Lower leg skin (tissue), 4 donors: Measurements from ENCODE around the gene DAPP1. TPM values are rescaled to one million over a fixed set of nuclear protein-coding genes. Genes with fewer than 3 reads are reported as not detected.

Experiments
- DNase-seq, 2 donors: peaks; one replicate each; pipeline ENCODE4 v3.0.0-alpha.2; 2019; ENCODE audit warnings: low spot score in 2 of 2
- H3K4me3 ChIP-seq: fragments of 200-600 bp; sonication (generic); 2 replicates; pipeline ENCODE4 v1.5.1; 2017; ENCODE audit warnings: mild to moderate bottlenecking, low read depth; ENCODE audit not compliant: poor library complexity, severe bottlenecking
- CTCF ChIP-seq, 3 donors: fragments of 450-650 bp; IDR thresholded peaks; one replicate each; pipeline ENCODE4 v1.5.1; 2016; ENCODE audit warnings: antibody characterized with exemption in 3 of 3, mild to moderate bottlenecking in 3 of 3, moderate library complexity in 2 of 3
- POLR2A ChIP-seq, 2 donors: fragments of 450-650 bp; IDR thresholded peaks; one replicate each; pipeline ENCODE4 v1.6.1; 2016 to 2017; ENCODE audit warnings: antibody characterized with exemption in 2 of 2, mild to moderate bottlenecking in 1 of 2, moderate library complexity in 1 of 2
- WGBS, 2 donors: methylation state at CpG; one replicate each; pipeline ENCODE4 v1.1.5; 2018; 5-methylcytosine and 5-hydroxymethylcytosine counted together
- intact Hi-C: fragments of 100-400 bp; cut with DNase I; formaldehyde crosslinking; loops from one replicate; pipeline ENCODE4 v1.15.0; 2023; ENCODE audit warnings: low total_unique reads
- total RNA-seq, 4 donors: library from RNA; depleted of rRNA; stranded (reverse); fragments of >200 nt; gene quantifications; one replicate each; pipeline ENCODE4 v1.1.0, GENCODE V29; 2016

DAPP1 gene
- total RNA-seq, 4 donors from 2014 or later = 24.5 to 37.7 (median 34.2) TPM

GRCh38 chr4:99852199-99852749 is 35.6 kb downstream of the DAPP1 start:
- no peak overlapping the region for H3K4me3 ChIP-seq
- no peak for DNase-seq
- intact Hi-C loops = no loop called here
- WGBS, 2 donors = 84 to 89% methylated on average over 3 of the region's 3 CpGs
- TF ChIP-seq CTCF (IDR thresholded peaks at IDR 0.05) = no peak
- no peak for TF ChIP-seq POLR2A (IDR thresholded peaks at IDR 0.05)

- TF ChIP-seq CTCF (IDR thresholded peaks at IDR 0.05) (no peak), POLR2A (IDR thresholded peaks at IDR 0.05) (no peak)
- WGBS, 2 donors = 86 to 88% methylated on average over 3 of the region's 3 CpGs
- intact Hi-C loops = no loop called here
- no peak for DNase-seq
- H3K4me3 ChIP-seq = no peak overlapping the region
These were observed 36.6 kb downstream of the DAPP1 start for GRCh38 chr4:99853190-99853589.

- TF ChIP-seq CTCF (IDR thresholded peaks at IDR 0.05) = no peak
- TF ChIP-seq POLR2A (IDR thresholded peaks at IDR 0.05) = no peak
- no peak overlapping the region for H3K4me3 ChIP-seq
- intact Hi-C loops = no loop called here
- WGBS, 2 donors = 64 to 80% methylated on average over 1 of the region's 1 CpG
- no peak for DNase-seq
These were observed 37.4 kb downstream of the DAPP1 start for GRCh38 chr4:99853999-99854398.

- WGBS, 2 donors = 72 to 79% methylated on average over 1 of the region's 1 CpG
- H3K4me3 ChIP-seq = no peak overlapping the region
- no peak for TF ChIP-seq CTCF (IDR thresholded peaks at IDR 0.05)
- no peak for TF ChIP-seq POLR2A (IDR thresholded peaks at IDR 0.05)
- DNase-seq = no peak
- intact Hi-C loops = no loop called here
These were observed 39.1 kb downstream of the DAPP1 start for GRCh38 chr4:99855678-99856077.

- no peak overlapping the region for H3K4me3 ChIP-seq
- no peak for DNase-seq
- intact Hi-C loops = no loop called here
- no peak for TF ChIP-seq CTCF (IDR thresholded peaks at IDR 0.05)
- 58 to 63% methylated on average over 1 of the region's 1 CpG for WGBS, 2 donors
These were observed 39.5 kb downstream of the DAPP1 start for GRCh38 chr4:99856166-99856565.

- intact Hi-C loops = no loop called here
- no peak overlapping the region for H3K4me3 ChIP-seq
- TF ChIP-seq CTCF (IDR thresholded peaks at IDR 0.05) (no peak), POLR2A (IDR thresholded peaks at IDR 0.05) (no peak)
- 49 to 54% methylated on average over 3 of the region's 3 CpGs for WGBS, 2 donors
- no peak for DNase-seq
These were observed 40.7 kb downstream of the DAPP1 start for GRCh38 chr4:99857307-99857706.
